Epithelial cell of prostate (primary cell): ENCODE measurements around the gene E4F1.
"Not testable (repeated sequence)": the region's sequence is repeated elsewhere in the genome, so short reads cannot be mapped to it uniquely, and the experiment has no call there.

Experiments
- DNase-seq: peaks from one replicate; pipeline ENCODE4 v3.0.0-alpha.2; 2011; ENCODE audit warnings: low read depth, low spot score
- H3K27ac ChIP-seq: fragments of 450-650 bp; 2 replicates; pipeline ENCODE4 v1.5.1; 2017; ENCODE audit warnings: mild to moderate bottlenecking

Gene E4F1

GRCh38 chr16:2242598-2242997, 19.2 kb downstream of the E4F1 start:
- no peak overlapping the region for H3K27ac ChIP-seq
- DNase-seq, result no peak

- DNase-seq, result no peak
- H3K27ac ChIP-seq, result no peak overlapping the region
Measured at GRCh38 chr16:2243031-2243528, 19.7 kb downstream of the E4F1 start.

- H3K27ac ChIP-seq, result no peak overlapping the region
- DNase-seq, result no peak
Measured at GRCh38 chr16:2243781-2244180, 20.4 kb downstream of the E4F1 start.

- no peak overlapping the region for H3K27ac ChIP-seq
Measured at GRCh38 chr16:2244301-2244700, 20.9 kb downstream of the E4F1 start.

GRCh38 chr16:2244926-2245795, 21.8 kb downstream of the E4F1 start:
- no peak overlapping the region for H3K27ac ChIP-seq
- no peak for DNase-seq

More at GRCh38 chr16:2244301-2244700, 20.9 kb downstream of the E4F1 start:
- no peak for DNase-seq

- no peak overlapping the region for H3K27ac ChIP-seq
- DNase-seq, result no peak
Measured at GRCh38 chr16:2246301-2246885, 23.0 kb downstream of the E4F1 start.

- peak overlapping the region; percentile 98 for H3K27ac ChIP-seq
- no peak for DNase-seq
Measured at GRCh38 chr16:2250652-2251295, 27.4 kb downstream of the E4F1 start.

GRCh38 chr16:2251296-2252111, 28.1 kb downstream of the E4F1 start, which contains the start of gene ECI1:
ECI1 (minus strand) TSS chr16:2251587; CDS start chr16:2251566, 21 bp downstream.
- H3K27ac ChIP-seq, result peak within 1 kb of the TSS; percentile 98
- DNase-seq, result peak; percentile 39

- H3K27ac ChIP-seq, result peak overlapping the region; percentile 98
- no peak for DNase-seq
Measured at GRCh38 chr16:2252806-2253148, 29.4 kb downstream of the E4F1 start.

GRCh38 chr16:2253293-2253692, 29.9 kb downstream of the E4F1 start:
- H3K27ac ChIP-seq, result peak overlapping the region; percentile 98
- DNase-seq, result no peak

GRCh38 chr16:2256531-2257140, 33.2 kb downstream of the E4F1 start:
- peak overlapping the region; percentile 20 for H3K27ac ChIP-seq
- no peak for DNase-seq

- H3K27ac ChIP-seq, result no peak overlapping the region
- no peak for DNase-seq
Measured at GRCh38 chr16:2257726-2258125, 34.3 kb downstream of the E4F1 start.

- H3K27ac ChIP-seq, DNase-seq: not testable (repeated sequence)
Measured at GRCh38 chr16:2258530-2258929, 35.1 kb downstream of the E4F1 start.

- no peak overlapping the region for H3K27ac ChIP-seq
- DNase-seq, result no peak
Measured at GRCh38 chr16:2260250-2260649, 36.9 kb downstream of the E4F1 start.

- DNase-seq, H3K27ac ChIP-seq: not testable (repeated sequence)
Measured at GRCh38 chr16:2263026-2263425, 39.6 kb downstream of the E4F1 start.

GRCh38 chr16:2266887-2267286, 43.5 kb downstream of the E4F1 start:
- DNase-seq, result not testable (repeated sequence)
- H3K27ac ChIP-seq, result peak overlapping the region; percentile 93

- DNase-seq, result not testable (repeated sequence)
- H3K27ac ChIP-seq, result peak overlapping the region; percentile 93
Measured at GRCh38 chr16:2267505-2267912, 44.1 kb downstream of the E4F1 start.

GRCh38 chr16:2267913-2268666, 44.7 kb downstream of the E4F1 start, which contains the start of gene RNPS1:
RNPS1 (minus strand) TSS chr16:2268126; CDS start chr16:2264643, 3,483 bp downstream.
- H3K27ac ChIP-seq, result peak within 1 kb of the TSS; percentile 93
- DNase-seq, result peak; percentile 83

- H3K27ac ChIP-seq, result no peak overlapping the region
- DNase-seq, result no peak
Measured at GRCh38 chr16:2270070-2270462, 46.7 kb downstream of the E4F1 start.
